Caco-2 (cell line): ENCODE results near the gene DGKQ. TPM values are rescaled to one million over a fixed set of nuclear protein-coding genes. Genes with fewer than 3 reads are reported as not detected.
"Not testable (repeated sequence)": the region's sequence is repeated elsewhere in the genome, so short reads cannot be mapped to it uniquely, and the experiment has no call there.

ENCODE experiments used
- BruUV-seq: library from RNA; stranded (reverse); fragments of 400-500 nt; replicated peaks from 2 replicates; lab custom pipeline; 2021; lab: Mats Ljungman, UMichigan
- CTCF ChIA-PET: fragments of 300-600 bp; sonication (Branson Sonifier 250); formaldehyde crosslinking; loops from one replicate; lab custom pipeline; 2022; ENCODE audit warnings: antibody characterized with exemption; lab: Charles Lee
- POLR2A ChIA-PET: fragments of 300-600 bp; sonication (Branson Sonifier 250); formaldehyde crosslinking; loops from one replicate; lab custom pipeline; 2022; ENCODE audit warnings: antibody characterized with exemption; lab: Charles Lee
- DNase-seq, 2 experiments: peaks; one replicate each; pipeline versions ENCODE4 v3.0.0 to v3.0.0-alpha.2; 2020 to 2022
- H3K27me3 ChIP-seq: replicated peaks from 2 replicates; pipeline ENCODE4 v1.6.0; 2011; ENCODE audit warnings: low read length; ENCODE audit not compliant: control insufficient read depth, insufficient read depth
- H3K36me3 ChIP-seq: 2 replicates; pipeline ENCODE4 v1.5.1; 2011; ENCODE audit warnings: low read length; ENCODE audit not compliant: control insufficient read depth, insufficient read depth
- H3K4me1 ChIP-seq: fragments of 250-450 bp; sonication (Bioruptor Pico); 2 replicates; pipeline ENCODE4 v1.5.1; 2020; ENCODE audit warnings: mild to moderate bottlenecking
- H3K4me3 ChIP-seq: 2 replicates; pipeline ENCODE4 v1.5.1; 2011; ENCODE audit warnings: low read depth, mild to moderate bottlenecking, control low read depth, low read length
- H3K9me3 ChIP-seq: fragments of 250-450 bp; sonication (Bioruptor Pico); 2 replicates; pipeline ENCODE4 v1.5.1; 2020; ENCODE audit warnings: mild to moderate bottlenecking, moderate library complexity
- H3K27ac Mint-ChIP-seq: one replicate; pipeline ENCODE4 v1.8.0; 2022; ENCODE audit warnings: mixed read lengths; ENCODE audit not compliant: unreplicated experiment
- H3K27me3 Mint-ChIP-seq: one replicate; pipeline ENCODE4 v1.8.0; 2022; ENCODE audit warnings: mixed read lengths; ENCODE audit not compliant: insufficient read depth, unreplicated experiment
- H3K36me3 Mint-ChIP-seq: one replicate; pipeline ENCODE4 v1.8.0; 2022; ENCODE audit warnings: mild to moderate bottlenecking, mixed read lengths; ENCODE audit not compliant: insufficient read depth, unreplicated experiment
- H3K4me1 Mint-ChIP-seq: one replicate; pipeline ENCODE4 v1.8.0; 2022; ENCODE audit warnings: low read depth, mixed read lengths; ENCODE audit not compliant: unreplicated experiment
- H3K4me3 Mint-ChIP-seq: one replicate; pipeline ENCODE4 v1.8.0; 2022; ENCODE audit warnings: mild to moderate bottlenecking, moderate library complexity, mixed read lengths; ENCODE audit not compliant: unreplicated experiment
- H3K9me3 Mint-ChIP-seq: one replicate; pipeline ENCODE4 v1.8.0; 2022; ENCODE audit warnings: mixed read lengths; ENCODE audit not compliant: unreplicated experiment
- intact Hi-C: fragments of 100-400 bp; cut with micrococcal nuclease; formaldehyde crosslinking; loops from one replicate; pipeline ENCODE4 v1.10.0; 2022; ENCODE audit not compliant: unreplicated experiment
- total RNA-seq: library from RNA; stranded (reverse); gene quantifications from 2 replicates; pipeline ENCODE4 v1.2.3, GENCODE V29; 2022
- TF ChIP-seq, protein P1 (sequence below), 2 experiments: fragments of 200-600 bp in 1 of 2; IDR thresholded peaks; 1 replicate in 1 of 2; 2 replicates in 1 of 2; pipeline versions ENCODE4 v1.5.1 to v1.8.0; 2011 to 2022; ENCODE audit warnings: antibody characterized with exemption in 1 of 2, control low read depth in 1 of 2, inconsistent platforms in 1 of 2, low read depth in 1 of 2, low read length in 1 of 2, mild to moderate bottlenecking in 1 of 2, moderate library complexity in 1 of 2; ENCODE audit not compliant: insufficient read depth in 1 of 2, severe bottlenecking in 1 of 2, unreplicated experiment in 1 of 2

DGKQ gene
- total RNA-seq, 1 experiment from 2014 or later = 14.1 TPM

DNA sequence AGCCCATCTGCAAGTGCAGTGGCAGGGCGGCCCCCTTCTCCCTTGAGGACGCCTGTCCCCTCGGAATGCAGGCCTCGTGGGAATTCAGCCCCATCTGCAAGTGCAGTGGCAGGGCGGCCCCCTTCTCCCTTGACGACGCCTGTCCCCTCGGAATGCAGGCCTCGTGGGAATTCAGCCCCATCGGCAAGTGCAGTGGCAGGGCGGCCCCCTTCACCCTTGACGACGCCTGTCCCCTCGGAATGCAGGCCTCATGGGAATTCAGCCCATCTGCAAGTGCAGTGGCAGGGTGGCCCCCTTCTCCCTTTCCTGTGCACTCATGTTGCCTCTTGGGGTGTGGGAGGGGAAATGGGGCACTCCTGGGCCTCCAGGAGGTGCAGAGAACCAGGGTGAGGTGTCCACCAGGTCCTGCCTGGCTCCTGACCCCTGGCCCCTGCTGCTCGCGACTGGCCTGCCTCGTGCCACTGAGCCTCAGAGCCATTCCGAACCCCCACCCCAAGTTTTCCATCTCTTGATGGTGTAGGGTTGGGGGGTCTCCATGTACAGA is 26.6 kb upstream of the DGKQ start:
- no TSS peak for BruUV-seq
- Mint-ChIP-seq H3K4me1 (no peaks in the 10 kb centered on the region), H3K27me3 (peaks cover 6% of the 10 kb centered on the region)

DNA sequence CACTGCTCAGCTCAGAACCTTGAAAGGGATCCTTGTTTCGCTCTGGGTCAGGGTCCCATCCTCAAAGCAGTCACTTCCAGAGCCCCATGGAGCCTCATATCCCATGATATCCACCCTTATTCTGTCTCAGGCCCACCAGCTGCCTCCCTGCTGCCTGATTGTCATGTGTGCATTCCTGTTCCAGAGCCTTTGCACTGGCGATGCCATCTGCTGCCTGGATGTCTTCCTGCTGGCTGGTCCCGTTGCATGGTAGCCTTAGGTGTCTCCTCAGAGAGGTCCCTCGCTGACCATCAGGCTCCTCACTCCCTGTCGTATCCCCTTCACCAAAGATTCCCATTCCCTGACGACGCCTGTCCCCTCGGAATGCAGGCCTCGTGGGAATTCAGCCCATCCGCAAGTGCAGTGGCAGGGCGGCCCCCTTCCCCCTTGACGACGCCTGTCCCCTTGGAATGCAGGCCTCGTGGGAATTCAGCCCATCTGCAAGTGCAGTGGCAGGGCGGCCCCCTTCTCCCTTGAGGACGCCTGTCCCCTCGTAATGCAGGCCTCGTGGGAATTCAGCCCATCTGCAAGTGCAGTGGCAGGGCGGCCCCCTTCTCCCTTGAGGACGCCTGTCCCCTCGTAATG is 26.0 kb upstream of the DGKQ start:
- H3K27me3 ChIP-seq, H3K27me3 Mint-ChIP-seq, H3K4me3 ChIP-seq, H3K36me3 ChIP-seq, BruUV-seq, POLR2A ChIA-PET, CTCF ChIA-PET, intact Hi-C loops, H3K9me3 Mint-ChIP-seq, H3K4me1 Mint-ChIP-seq, H3K27ac Mint-ChIP-seq, DNase-seq, H3K9me3 ChIP-seq: not testable (repeated sequence)
- peaks cover 17% of the 10 kb centered on the region for H3K36me3 Mint-ChIP-seq
- peak overlapping the region; percentile 52 for H3K4me3 Mint-ChIP-seq
- H3K4me1 ChIP-seq = peaks cover 28% of the 10 kb centered on the region

More for the DNA sequence above, 26.6 kb upstream of the DGKQ start:
- Mint-ChIP-seq H3K27ac (no peak overlapping the region), H3K9me3 (no peaks in the 10 kb centered on the region), H3K4me3 (no peak overlapping the region), H3K36me3 (peaks cover 17% of the 10 kb centered on the region)
- Histone ChIP-seq H3K4me1 (peaks cover 24% of the 10 kb centered on the region), H3K9me3 (no peaks in the 10 kb centered on the region), H3K27me3 (no peaks in the 10 kb centered on the region), H3K36me3 (no peaks in the 10 kb centered on the region), H3K4me3 (no peak overlapping the region)
- TF ChIP-seq, protein P1, sequence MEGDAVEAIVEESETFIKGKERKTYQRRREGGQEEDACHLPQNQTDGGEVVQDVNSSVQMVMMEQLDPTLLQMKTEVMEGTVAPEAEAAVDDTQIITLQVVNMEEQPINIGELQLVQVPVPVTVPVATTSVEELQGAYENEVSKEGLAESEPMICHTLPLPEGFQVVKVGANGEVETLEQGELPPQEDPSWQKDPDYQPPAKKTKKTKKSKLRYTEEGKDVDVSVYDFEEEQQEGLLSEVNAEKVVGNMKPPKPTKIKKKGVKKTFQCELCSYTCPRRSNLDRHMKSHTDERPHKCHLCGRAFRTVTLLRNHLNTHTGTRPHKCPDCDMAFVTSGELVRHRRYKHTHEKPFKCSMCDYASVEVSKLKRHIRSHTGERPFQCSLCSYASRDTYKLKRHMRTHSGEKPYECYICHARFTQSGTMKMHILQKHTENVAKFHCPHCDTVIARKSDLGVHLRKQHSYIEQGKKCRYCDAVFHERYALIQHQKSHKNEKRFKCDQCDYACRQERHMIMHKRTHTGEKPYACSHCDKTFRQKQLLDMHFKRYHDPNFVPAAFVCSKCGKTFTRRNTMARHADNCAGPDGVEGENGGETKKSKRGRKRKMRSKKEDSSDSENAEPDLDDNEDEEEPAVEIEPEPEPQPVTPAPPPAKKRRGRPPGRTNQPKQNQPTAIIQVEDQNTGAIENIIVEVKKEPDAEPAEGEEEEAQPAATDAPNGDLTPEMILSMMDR (IDR thresholded peaks at IDR 0.05; ENCODE audit: insufficient read depth in 1 of 2, low read depth in 1 of 2, low read length in 1 of 2, severe bottlenecking in 1 of 2, unreplicated experiment in 1 of 2) = no peak
- CTCF ChIA-PET = no interaction called here
- POLR2A ChIA-PET = no interaction called here
- intact Hi-C loops = no loop called here
- DNase-seq = no peak

DNA sequence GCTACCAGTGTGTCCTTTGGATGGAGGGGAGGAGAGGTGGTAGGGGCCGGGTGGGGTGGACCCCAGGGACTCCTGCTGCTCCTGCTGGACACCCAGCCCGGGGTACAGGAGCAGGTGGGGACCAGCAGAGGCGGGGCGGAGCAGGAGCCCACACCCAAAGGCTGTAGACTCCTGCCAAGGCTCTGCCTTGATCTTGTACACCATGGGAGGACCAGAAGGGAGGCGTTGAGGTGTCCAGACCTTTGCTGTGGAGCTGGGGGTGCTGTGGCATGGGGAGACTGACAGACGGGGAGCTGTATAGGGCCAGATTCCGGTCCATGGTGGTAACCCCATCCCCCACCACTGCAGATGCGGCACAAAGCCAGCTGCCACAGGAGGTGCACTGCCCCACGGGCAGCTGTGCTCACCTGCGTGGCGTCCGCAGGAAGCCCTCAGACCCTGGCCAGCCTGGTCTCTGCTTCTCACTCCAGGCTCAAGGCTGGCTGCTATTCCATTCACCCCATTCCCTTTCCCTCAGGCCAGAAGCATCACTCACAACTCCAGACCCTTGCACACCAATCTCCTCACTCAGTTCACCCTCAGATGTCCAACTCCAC is 24.8 kb upstream of the DGKQ start:
- Mint-ChIP-seq H3K4me1 (no peaks in the 10 kb centered on the region), H3K27ac (no peak overlapping the region), H3K36me3 (peaks cover 23% of the 10 kb centered on the region), H3K4me3 (peak overlapping the region; percentile 36), H3K27me3 (peaks cover 6% of the 10 kb centered on the region), H3K9me3 (no peaks in the 10 kb centered on the region)
- no peaks in the 10 kb centered on the region for H3K27me3 ChIP-seq
- peaks cover 36% of the 10 kb centered on the region for H3K4me1 ChIP-seq
- no peaks in the 10 kb centered on the region for H3K36me3 ChIP-seq
- intact Hi-C loops = no loop called here
- TF ChIP-seq, protein P1 (IDR thresholded peaks at IDR 0.05; ENCODE audit: insufficient read depth in 1 of 2, low read depth in 1 of 2, low read length in 1 of 2, severe bottlenecking in 1 of 2, unreplicated experiment in 1 of 2) = no peak
- H3K4me3 ChIP-seq = no peak overlapping the region
- DNase-seq = no peak
- no peaks in the 10 kb centered on the region for H3K9me3 ChIP-seq
- ChIA-PET CTCF (no interaction called here), POLR2A (no interaction called here)
- no TSS peak for BruUV-seq
